Cortex of kidney (tissue), 1 donor: ENCODE measurements around the gene LAMA2.

Experiments used
- DNase-seq: peaks from one replicate; lab custom pipeline; 2025; lab: John Stamatoyannopoulos, UW

LAMA2 gene

GRCh38 chr6:129321303-129321702 lies 438.4 kb downstream of the LAMA2 start:
- no peak for DNase-seq

- DNase-seq, result no peak
Measured at GRCh38 chr6:129324345-129324744, 441.4 kb downstream of the LAMA2 start.

- DNase-seq, result no peak
Measured at GRCh38 chr6:129329678-129330077, 446.7 kb downstream of the LAMA2 start.

GRCh38 chr6:129331450-129332138 lies 448.7 kb downstream of the LAMA2 start:
- DNase-seq, result no peak

- DNase-seq, result no peak
Measured at GRCh38 chr6:129335792-129336191, 452.9 kb downstream of the LAMA2 start.

GRCh38 chr6:129338683-129339082 lies 455.7 kb downstream of the LAMA2 start:
- DNase-seq, result no peak

GRCh38 chr6:129340983-129341382 lies 458.0 kb downstream of the LAMA2 start:
- DNase-seq, result no peak

- DNase-seq, result no peak
Measured at GRCh38 chr6:129342243-129342642, 459.3 kb downstream of the LAMA2 start.

- no peak for DNase-seq
Measured at GRCh38 chr6:129342796-129343195, 459.9 kb downstream of the LAMA2 start.

GRCh38 chr6:129344379-129344778 lies 461.4 kb downstream of the LAMA2 start:
- DNase-seq, result no peak

GRCh38 chr6:129345890-129346289 lies 463.0 kb downstream of the LAMA2 start:
- DNase-seq, result no peak

- no peak for DNase-seq
Measured at GRCh38 chr6:129346964-129347363, 464.0 kb downstream of the LAMA2 start.

GRCh38 chr6:129350278-129350677 lies 467.3 kb downstream of the LAMA2 start:
- no peak for DNase-seq

- no peak for DNase-seq
Measured at GRCh38 chr6:129351807-129352206, 468.9 kb downstream of the LAMA2 start.

GRCh38 chr6:129353067-129353466 lies 470.1 kb downstream of the LAMA2 start:
- DNase-seq, result no peak

GRCh38 chr6:129356129-129356528 lies 473.2 kb downstream of the LAMA2 start:
- no peak for DNase-seq

- DNase-seq, result no peak
Measured at GRCh38 chr6:129359811-129360681, 477.1 kb downstream of the LAMA2 start.

GRCh38 chr6:129360682-129360955 lies 477.7 kb downstream of the LAMA2 start:
- DNase-seq, result no peak

- DNase-seq, result no peak
Measured at GRCh38 chr6:129364037-129364436, 481.1 kb downstream of the LAMA2 start.

- DNase-seq, result no peak
Measured at GRCh38 chr6:129364767-129365166, 481.8 kb downstream of the LAMA2 start.

GRCh38 chr6:129368076-129368475 lies 485.1 kb downstream of the LAMA2 start:
- no peak for DNase-seq

GRCh38 chr6:129368970-129369369 lies 486.0 kb downstream of the LAMA2 start:
- no peak for DNase-seq

- no peak for DNase-seq
Measured at GRCh38 chr6:129369737-129370136, 486.8 kb downstream of the LAMA2 start.
